ENCODE data around the gene UBIAD1.

The UBIAD1 gene

GRCh38 chr1:11335417-11336056 is 62.5 kb downstream of the UBIAD1 start:
- ChIA-PET CTCF (interaction anchor here (0.8 to 2.2 kb wide), 5 partner anchors 9 to 310 kb away, joined by 3 to 7 read pairs (median 4); no protein-coding TSS in a partner anchor), POLR2A (no interaction called here)
- peak; percentile 86 for DNase-seq (ENCODE audit: extremely low spot score)
- no peak for TF ChIP-seq CTCF (IDR thresholded peaks at IDR 0.05; ENCODE audit: control extremely low read depth, extremely low read depth, low read depth, missing control alignments)

- POLR2A ChIA-PET, result no interaction called here
- CTCF ChIA-PET, result interaction anchor here (1.0 kb wide), 1 partner anchor 49 kb away, joined by 3 read pairs; no protein-coding TSS in a partner anchor
- TF ChIP-seq CTCF (IDR thresholded peaks at IDR 0.05; ENCODE audit: control extremely low read depth, extremely low read depth, low read depth, missing control alignments), result peak; percentile 61
- peak; percentile 77 for DNase-seq (ENCODE audit: extremely low spot score)
Measured at GRCh38 chr1:11337580-11338073, 64.6 kb downstream of the UBIAD1 start.

Data from GM10248 (cell line).